NCI-H510A (cell line): ENCODE data around the gene KCNE2.
"Not testable (repeated sequence)": the region's sequence is repeated elsewhere in the genome, so short reads cannot be mapped to it uniquely, and the experiment has no call there.

Experiments
- DNase-seq: peaks from one replicate; lab custom pipeline; 2025; lab: John Stamatoyannopoulos, UW

Gene KCNE2

DNA sequence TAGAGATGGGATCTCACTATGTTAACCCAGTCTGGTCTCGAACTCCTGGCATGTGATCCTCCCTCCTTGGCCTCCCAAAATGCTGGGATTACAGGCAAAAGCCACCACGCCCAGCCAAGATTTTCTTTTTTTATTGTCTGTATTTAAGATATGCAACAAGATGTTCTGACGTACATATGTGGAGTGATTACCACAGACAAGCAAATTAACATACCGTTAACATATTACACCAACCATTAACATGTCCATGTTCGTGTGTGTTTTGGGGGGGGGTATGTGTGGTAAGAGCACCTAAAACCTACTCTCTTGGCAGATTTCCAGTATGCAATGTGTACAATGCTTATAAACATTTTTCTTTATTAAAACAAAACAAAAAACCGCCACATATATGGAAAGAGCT lies 10.6 kb upstream of the KCNE2 start:
- DNase-seq, result no peak

DNA sequence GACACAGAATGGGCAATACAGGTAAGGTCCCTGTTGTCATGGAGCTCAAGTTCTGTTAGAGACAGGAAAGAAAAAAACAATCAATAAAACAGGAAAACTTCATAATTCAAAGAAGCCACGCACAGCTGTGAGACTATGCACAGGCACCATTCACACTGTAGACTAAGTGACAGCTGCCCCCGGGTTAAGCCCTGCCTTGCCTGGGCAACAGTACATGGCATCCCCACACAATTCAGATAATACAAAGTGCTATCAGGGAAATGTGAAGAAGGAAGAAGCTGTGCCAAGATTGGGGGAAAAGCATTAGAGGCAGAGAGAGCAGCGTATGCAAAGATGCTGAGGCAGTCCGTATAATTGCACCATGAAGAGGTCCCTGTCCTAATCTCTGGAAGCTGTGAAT lies 9.0 kb upstream of the KCNE2 start:
- DNase-seq, result no peak

DNA sequence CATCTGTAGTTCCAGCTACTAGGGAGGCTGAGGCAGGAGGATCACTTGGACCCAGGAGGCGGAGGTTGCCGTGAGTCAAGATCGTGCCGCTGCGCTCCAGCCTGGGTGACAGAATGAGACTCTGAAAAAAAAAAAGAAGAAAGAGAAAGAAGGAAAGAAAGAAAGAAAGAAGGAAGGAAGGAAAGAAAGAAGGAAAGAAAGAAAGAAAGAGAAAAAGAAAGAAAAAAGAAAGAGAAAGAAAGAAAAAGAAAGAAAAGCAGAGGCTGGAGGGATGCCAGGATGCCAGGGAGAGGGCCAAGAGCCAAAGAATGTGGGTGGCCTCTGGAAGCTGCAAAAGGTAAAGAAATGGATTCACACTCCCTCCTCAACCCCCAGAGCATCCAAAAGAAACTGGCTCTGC lies 8.2 kb upstream of the KCNE2 start:
- DNase-seq, result no peak

DNA sequence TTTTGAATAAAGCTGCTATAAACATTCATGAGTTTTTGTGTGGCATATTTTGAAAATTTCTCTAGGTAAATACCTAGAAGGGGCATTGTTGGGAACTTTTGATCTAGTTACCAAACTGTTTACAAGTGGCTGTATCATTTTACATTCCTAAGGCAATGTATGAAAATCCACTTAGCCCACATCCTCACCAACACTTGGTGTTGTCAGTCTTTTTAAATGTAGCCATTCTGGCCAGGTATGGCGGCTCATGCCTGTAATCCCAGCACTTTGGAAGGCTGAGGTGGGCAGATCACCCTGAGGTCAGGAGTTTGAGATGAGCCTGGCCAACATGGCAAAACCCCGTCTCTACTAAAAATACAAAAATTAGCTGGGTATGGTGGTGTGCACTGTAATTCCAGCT lies 5.9 kb upstream of the KCNE2 start:
- DNase-seq, result no peak

GRCh38 chr21:34358866-34359265 lies 4.9 kb upstream of the KCNE2 start:
- DNase-seq, result no peak

DNA sequence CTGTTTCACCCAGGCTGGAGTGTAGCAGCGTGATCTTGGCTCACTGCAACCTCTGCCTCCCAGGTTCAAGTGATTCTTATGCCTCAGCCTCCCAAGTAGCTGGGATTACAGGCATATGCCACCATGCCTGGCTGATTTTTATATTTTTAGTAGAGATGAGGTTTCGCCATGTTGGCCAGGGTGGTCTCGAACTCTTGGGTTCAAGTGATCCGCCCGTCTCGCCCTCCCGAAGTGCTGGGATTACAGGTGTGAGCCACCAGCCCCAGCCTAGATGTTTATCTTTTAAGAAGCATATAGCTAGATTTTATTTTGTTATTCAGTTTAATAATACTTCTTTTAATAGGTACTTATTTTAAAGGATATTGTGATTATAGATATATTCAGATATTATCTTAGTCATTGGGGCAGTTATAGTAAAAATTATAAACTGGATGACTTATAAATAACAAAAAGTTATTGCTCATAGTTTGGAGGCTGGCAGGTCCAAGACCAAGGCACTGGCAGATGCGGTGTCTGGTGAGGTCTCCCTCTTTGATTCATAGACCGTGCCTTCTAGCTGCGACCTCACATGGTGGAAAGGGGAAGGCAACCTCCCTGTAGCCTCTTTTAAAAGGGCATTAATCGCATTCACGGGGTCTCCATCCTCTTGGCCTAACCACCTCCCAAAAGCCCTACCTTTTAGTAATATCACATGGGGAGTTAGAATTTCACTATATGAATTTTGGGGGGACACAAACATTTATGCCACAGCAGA lies 3.1 kb upstream of the KCNE2 start:
- DNase-seq, result no peak

DNA sequence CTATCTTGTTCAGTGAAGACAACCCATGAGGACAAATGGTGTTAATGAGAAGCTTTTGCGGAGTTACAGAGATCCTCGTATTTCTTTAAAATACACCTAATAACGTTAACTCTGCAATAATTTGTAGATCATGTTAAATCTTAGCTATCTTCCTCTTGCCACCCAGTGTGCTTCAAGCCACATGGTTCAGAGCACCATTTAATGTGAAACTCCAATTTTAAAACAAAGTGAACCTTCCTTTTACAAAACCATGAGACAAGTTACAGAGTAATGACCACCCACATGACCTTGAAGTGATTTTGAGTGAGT lies 1.7 kb upstream of the KCNE2 start:
- no peak for DNase-seq

GRCh38 chr21:34362670-34363069 lies 1.1 kb upstream of the KCNE2 start:
- DNase-seq, result no peak

DNA sequence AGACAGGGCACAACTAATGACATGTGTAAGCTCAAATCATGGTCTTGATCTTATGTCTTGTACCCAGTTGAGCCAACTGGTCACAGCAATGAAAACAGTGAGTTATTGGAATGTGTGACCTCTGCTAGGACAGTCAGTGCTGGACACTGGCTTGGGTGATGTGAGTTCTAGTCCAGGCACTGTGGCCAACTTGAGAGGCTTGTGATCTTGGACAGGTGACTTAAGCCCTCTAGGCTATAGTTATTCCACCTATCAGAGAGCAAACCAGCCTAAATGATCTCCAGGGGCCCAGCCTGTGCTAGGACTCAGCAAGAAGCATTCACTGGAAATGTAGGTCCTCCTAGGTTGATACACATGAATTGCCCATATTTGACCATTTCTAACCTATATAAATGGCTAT lies 1.1 kb downstream of the KCNE2 start:
- DNase-seq, result no peak

- DNase-seq, result no peak
These were observed 2.0 kb downstream of the KCNE2 start for GRCh38 chr21:34365809-34366208.

- no peak for DNase-seq
These were observed 3.6 kb downstream of the KCNE2 start for GRCh38 chr21:34367320-34367935.

- no peak for DNase-seq
These were observed 5.9 kb downstream of the KCNE2 start for GRCh38 chr21:34369741-34370140.

GRCh38 chr21:34372321-34372720 lies 8.5 kb downstream of the KCNE2 start:
- no peak for DNase-seq

DNA sequence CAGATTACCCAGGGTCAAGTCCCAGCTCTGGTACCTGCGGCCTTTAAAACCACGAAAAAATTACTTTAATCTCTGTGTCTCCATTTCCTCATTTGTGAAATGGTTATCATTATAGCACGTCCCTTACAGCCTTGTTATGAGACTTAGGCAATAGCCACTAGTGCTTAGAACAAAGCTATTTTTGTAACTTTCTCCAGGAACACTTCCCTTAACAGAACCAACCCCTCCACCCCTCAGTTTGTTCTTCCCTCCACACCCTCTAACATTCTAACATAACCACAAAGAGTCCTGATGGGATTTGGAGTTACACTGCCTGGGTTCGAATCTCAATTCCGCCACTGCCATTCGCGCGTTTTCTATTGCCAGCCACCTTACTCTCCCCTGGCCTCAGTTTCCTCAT lies 10.7 kb downstream of the KCNE2 start:
- DNase-seq, result not testable (repeated sequence)

DNA sequence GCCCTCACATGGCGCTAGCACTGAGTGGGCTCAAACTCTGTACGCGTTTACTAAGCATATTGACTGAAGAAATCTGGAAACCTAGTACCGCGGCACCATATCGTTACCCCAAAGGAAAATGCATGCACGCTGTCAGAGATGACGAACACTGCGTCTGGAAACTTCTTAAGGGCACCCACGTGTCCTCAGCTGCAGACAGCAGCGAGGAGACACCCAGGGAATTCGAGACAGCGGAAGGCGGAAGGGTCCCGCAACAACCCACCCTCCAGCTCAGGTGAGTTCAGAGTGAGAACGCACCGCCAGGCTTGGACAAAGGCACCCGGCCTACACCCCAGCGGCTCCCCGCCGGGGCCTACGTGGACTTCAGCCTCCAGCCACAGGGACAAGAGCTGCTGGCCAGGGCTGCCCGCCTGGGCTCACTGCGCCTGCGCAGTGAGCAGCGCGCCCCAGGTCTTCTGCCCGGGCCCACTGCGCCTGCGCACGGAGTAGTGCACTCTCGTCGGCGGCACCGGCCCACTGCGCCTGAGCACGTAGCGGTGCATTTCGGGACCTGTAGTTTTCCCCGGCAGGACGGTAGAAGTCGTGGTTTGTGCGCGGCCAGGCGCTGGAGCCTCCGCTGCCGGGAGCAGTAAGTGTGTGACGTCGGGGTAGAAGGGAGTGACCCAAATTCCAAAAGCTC lies 11.3 kb downstream of the KCNE2 start, which contains the start of gene SMIM11:
Gene SMIM11, plus strand, starts transcription at position 568 of the 679 bp plus-strand sequence. CDS start 3,998 bp downstream, outside the sequence.
- not testable (repeated sequence) for DNase-seq

GRCh38 chr21:34375619-34375972 lies 11.8 kb downstream of the KCNE2 start:
- not testable (repeated sequence) for DNase-seq

DNA sequence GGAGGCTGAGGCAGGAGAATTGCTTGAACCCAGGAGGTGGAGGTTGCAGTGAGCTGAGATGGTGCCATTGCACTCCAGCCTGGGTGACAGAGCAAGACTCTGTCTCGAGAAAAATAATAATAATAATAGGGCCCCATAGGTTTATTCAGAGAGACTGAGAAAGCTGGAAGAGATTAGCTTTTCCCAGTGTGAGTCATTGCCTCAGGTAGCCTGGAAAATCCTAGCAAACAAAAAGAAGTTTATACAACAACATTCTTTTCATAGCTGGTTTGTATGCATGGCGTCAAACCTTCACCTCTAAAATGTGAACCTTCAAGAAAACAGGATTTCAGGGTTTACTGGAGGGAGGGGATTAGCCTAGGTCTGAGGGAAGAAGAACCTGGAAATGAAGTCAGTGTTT lies 19.3 kb downstream of the KCNE2 start:
- not testable (repeated sequence) for DNase-seq

DNA sequence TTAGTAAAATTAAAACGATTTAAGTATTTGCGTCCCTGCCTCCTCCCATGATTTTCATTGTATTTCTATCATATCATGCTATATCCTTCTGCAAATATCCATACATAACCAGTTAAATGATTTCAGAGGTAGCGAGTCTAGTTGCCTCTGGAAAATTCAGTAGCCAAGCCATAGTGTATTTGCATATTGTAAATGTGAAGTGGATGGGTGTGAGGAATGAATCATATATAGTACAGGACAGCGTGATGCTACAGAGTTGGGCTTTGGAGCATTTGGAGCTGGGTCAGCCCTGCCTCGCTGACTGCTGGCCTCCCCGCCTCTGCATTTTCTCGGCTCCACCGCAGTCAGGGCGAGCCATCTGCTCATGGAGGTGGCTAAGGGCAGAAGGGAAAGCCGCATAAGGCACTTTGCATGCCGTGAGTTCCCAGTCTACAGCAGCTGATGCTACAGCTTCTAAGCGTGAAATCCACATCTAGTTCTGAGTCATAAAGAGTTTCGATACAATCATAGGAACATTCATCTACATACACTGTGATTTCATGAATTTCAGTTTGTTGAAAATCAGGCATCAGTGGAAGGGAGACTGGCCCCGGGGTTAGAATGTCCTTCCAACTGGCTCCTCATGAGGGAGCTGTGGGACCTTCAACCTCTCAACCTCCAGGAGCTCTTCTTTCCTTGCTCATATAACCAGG lies 20.1 kb downstream of the KCNE2 start:
- DNase-seq, result not testable (repeated sequence)

DNA sequence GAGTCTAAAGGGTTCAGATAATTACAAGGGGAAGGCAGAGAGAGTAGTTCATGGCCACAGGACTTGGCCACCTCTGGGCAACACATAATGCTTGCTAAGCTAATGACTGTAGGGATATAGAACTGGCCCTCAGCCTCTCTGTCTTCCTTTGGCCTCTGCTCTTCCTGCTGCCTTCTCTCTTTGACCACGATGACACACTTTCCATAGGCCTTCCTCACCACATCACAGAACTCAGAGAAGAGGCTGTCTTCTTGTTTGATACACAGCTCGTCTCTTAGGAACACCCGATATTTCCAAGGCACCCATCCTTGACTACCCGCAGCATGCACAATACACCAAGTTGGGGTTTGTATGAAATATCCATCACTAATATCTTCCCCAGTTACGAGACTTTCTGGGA lies 36.7 kb downstream of the KCNE2 start:
- DNase-seq, result not testable (repeated sequence)

- not testable (repeated sequence) for DNase-seq
These were observed 40.9 kb downstream of the KCNE2 start for GRCh38 chr21:34404742-34405141.

DNA sequence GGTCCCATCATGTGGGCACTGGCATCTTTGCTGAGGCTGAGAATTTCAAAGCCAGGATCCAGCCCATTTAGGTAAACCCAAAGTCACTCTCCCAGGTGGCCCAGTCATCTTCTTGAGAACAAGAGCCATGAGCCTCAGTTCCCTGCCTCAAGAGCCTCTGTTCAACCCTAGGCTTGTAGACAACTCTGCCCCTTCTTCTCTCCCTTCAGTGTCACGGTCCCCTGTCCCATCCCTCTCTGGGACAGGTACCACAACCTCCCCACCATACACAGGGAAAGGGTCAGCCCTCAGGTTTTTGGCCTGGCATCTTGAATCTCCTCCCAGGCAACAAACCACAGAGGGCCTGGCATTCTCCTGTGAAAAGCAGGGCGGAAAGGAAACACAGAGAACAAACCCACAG lies 41.9 kb downstream of the KCNE2 start:
- DNase-seq, result not testable (repeated sequence)

- DNase-seq, result not testable (repeated sequence)
These were observed 42.3 kb downstream of the KCNE2 start for GRCh38 chr21:34406102-34406501.

- DNase-seq, result not testable (repeated sequence)
These were observed 42.9 kb downstream of the KCNE2 start for GRCh38 chr21:34406676-34407075.
